GM18498 (cell line): ENCODE data around the gene SSC5D.
"Not testable (repeated sequence)": the region's sequence is repeated elsewhere in the genome, so short reads cannot be mapped to it uniquely, and the experiment has no call there.

ENCODE experiments used
- ATAC-seq: cut with Tn5 transposase; IDR thresholded peaks from one replicate; pipeline ENCODE4 v1.9.1; 2021; ENCODE audit warnings: mild to moderate bottlenecking, moderate library complexity; ENCODE audit not compliant: unreplicated experiment

SSC5D gene

GRCh38 chr19:55487924-55488687 is at the start of gene SSC5D:
TSS of gene SSC5D (plus strand) at chr19:55488436. CDS start at chr19:55488590, 154 bp downstream.
- ATAC-seq = no peak

DNA sequence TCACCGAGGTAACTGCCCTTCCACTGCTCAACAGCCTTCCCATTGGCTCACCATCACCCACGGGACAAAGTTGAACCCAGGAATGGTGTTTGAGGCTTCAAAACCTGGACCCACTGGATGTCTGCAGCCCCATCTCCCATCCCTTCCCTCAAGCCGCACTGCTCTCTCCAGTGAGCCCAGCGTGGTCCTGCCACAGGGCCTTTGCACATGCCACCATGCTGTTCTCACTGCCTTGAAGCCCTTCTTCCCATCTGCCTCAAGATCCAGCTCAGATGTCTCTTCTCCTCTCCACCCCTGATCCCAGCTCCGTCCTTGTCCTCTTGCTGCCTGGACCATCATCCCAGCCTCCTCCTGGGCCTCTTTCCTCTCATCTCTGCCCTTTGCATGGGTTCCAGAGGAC is 49.2 kb upstream of the SSC5D start:
- no peak for ATAC-seq

GRCh38 chr19:55440411-55441105 is 47.7 kb upstream of the SSC5D start:
- ATAC-seq = no peak

DNA sequence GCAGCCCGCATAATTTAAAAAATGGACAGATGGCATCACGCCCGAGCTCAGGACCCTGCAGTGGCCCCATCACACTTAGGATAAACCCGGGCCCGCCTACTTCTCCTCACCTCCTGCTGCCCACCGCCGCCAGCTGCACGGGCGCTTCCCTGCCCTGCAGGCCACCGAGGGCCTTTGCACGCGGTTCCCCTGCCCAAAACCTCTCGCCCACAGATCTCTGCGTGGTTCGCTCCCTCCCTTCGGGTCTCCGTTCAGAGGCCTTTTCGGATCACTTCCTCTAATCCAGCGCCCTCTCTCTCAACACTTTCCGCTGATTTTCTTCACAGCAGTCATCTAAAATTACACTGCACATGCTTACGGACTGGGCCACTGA is 46.9 kb upstream of the SSC5D start:
- ATAC-seq = no peak

GRCh38 chr19:55441692-55442321 is 46.4 kb upstream of the SSC5D start:
- ATAC-seq = no peak

DNA sequence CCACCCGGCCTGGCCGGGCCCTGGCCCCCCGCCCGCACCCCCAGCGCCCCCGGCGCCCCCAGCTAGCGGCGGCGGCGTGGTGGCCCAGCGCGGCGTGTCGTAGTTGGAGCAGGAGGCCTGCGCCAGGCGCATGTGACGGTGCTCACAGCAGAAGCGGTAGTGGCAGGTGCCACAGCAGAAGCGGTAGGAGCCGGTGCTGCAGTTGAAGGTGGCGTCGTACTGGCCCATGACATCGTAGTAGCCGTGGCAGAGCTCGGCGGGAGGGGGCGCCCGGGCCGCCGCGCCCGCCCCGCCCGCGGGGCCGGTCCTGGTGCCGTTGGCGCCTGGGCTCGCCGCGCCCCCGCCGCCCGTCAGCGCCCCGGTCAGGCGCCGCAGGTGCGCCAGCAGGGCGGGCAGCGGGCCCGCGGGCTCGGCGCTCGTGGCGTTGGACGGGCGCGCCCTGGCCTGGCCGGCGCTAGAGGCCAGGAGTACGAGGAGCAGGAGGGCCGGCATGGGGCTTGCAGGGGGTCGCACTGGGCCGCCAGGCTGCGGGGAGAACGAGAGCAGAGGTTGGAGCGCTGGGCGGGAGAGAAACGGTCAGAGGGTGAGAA is 45.8 kb upstream of the SSC5D start:
- no peak for ATAC-seq

- ATAC-seq = no peak
Measured at GRCh38 chr19:55443045-55443823, 45.0 kb upstream of the SSC5D start, which contains the start of gene SHISA7. TSS of gene SHISA7 (minus strand) at chr19:55443300. CDS start at chr19:55442863, 437 bp downstream.

DNA sequence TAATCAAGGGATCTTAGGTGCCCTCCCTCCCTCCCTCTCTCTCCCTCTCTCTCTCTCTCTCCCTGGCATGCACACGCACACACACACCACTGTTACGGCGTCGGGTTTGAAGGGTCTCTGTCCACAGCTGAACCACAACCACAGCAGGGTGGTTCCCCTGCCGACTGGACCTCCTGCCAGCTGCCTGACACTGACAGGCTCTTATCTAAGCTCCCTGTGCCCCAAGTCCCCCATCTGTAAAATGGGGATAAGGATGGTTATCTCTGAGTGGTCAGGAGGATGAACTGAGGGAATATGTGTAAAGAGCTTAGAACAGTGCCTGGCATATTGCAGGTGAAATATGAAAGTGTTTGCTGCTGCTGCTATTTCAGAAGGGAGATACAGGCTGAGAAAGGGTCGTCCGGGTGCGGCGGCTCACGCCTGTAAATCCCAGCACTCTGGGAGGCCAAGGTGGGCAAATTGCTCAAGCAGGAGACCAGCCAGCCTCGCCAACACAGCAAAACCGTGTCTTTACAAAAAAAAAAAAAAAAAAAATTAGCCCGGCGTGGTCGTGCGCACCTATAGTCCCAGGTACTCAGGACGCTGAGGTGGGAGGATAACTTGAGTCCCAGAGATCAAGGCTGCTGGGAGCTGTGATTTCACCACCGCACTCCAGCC is 44.3 kb upstream of the SSC5D start:
- ATAC-seq = no peak

DNA sequence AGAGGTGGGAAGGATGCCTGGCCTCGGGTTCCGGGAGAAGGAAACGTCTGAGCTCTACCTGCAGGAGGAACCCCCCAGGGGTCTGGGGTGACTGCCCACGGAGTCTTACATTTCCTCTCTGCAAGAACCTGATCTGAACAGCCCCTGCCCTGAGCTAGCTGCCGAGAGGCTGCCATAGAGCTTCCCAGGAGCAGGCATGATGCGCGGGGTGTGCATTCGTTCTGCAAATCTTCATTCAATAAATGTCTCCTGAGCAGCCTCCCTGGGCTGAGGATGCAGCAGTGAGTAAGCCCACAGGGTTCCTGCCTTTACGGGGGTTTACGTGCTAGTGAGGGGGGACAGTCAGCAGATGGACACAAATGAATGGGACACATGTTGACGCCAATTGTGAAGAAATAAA is 43.6 kb upstream of the SSC5D start:
- no peak for ATAC-seq

GRCh38 chr19:55446060-55446459 is 42.2 kb upstream of the SSC5D start:
- ATAC-seq = no peak

GRCh38 chr19:55447421-55448174 is 40.6 kb upstream of the SSC5D start:
- ATAC-seq = no peak

DNA sequence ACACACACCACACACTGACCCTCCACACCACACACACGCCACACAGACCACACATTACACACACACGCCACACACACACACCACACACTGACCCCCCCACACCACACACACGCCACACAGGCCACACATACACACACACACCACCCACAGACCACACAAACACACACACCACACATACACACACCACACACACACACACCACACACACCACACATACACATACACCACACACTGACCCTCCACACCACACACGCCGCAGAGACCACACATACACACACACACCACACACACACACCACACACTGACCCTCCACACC is 40.1 kb upstream of the SSC5D start:
- ATAC-seq = not testable (repeated sequence)

DNA sequence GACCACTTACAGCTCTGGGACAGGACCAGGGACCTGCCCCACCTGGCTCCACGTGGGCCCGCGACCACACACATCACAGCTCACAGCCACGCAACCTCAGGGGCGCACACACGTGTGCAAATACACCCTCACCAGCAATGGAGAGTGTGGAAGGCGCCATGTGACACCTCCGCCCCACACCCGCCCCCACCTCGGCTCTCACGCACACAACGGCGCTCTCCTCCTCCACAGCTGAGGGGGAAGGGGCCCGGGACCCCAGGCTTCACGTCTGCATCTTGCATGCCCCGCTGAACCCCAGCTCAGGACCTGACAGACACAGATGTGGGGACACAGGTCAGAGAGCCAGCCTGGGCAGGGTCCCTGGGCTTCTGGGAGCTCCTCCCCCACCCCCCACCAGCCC is 38.8 kb upstream of the SSC5D start:
- no peak for ATAC-seq

DNA sequence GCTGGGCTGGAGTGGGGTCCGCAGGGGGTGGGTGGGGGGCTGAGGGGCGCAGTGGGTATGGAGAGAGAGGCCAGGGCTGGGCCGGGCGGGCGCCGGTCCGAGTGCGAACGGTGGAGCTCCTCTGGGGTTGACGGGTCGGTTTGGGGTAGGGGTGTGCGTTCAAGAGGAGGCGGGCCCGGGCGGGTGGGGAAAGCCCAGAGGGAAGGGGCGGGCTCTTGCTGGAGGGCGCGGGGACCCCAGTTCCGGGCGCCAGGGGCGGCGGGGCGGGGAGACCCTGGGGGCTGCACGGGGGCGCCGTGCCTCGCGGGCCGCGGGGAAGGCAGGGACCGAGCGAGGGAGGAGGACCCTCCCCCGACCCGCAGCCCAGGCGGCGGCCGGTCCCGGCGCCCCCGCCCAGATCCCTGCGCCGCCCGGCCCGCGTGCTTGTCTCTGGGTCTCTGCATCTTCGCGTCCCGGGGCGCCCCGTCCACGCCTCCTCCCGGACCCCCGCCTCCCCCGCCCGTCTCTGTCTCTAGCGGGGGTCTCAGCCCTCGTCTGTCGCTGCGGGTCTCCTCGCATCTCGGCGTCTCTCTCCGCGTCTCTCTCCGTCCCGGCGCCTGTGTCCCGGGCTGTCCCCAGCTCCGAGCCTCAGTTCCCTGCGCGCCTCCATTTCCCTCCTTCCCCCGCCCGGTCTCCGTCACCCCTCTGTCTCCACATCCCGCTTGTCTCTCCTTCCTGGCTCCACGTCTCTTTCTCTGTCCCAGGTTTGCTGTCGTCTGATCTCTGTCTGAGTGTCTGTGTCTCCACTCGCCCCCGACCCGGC is 36.9 kb upstream of the SSC5D start:
- no peak for ATAC-seq

- no peak for ATAC-seq
Measured at GRCh38 chr19:55451965-55452748, 36.1 kb upstream of the SSC5D start.

DNA sequence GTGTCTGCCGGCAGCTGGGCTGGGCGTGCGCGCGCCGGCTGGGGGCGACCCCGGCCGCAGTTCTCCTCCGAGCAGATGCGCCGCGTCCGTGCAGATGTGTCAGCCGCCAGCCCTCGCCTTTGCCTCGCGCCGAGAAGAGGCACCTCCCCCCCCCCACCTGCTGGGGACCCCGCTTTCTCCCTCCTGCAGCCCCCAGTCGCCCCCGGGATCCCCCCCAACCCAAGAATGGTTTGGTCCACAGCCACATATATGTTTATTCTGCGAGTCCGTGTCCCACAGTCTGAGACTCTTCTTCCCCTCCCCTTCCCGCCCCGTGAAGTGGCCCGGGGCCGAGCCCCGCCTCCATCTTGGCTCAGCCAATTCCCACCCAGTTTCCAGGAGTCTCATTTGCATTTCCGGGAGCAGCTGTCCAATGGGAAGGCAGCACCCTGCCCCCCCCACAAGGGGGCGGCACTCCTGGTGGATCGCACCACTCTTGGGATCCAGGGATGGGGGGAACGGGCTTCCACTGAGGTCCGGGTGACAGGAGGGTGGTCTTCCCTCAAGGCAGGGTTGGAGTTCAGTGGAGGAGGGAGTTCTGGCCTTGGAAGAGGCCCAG is 35.4 kb upstream of the SSC5D start:
- no peak for ATAC-seq

GRCh38 chr19:55453511-55454260 is 34.5 kb upstream of the SSC5D start:
- ATAC-seq = no peak
